Gastrocnemius medialis (tissue), 4 donors: ENCODE measurements around the gene BPGM. TPM values are rescaled to one million over a fixed set of nuclear protein-coding genes. Genes with fewer than 3 reads are reported as not detected.

Experiments used
- ATAC-seq, 2 donors: fragments of 150-250 bp; one replicate each; pipeline ENCODE4 v1.9.1; 2016
- DNase-seq, 2 donors: peaks; one replicate each; pipeline ENCODE4 v3.0.0-alpha.2; 2019
- H3K27ac ChIP-seq, 4 donors: fragments of 200-600 bp; sonication (generic); 1 replicate in 1 of 4; 2 replicates in 3 of 4; pipeline ENCODE4 v1.5.1; 2016 to 2018; ENCODE audit warnings: mild to moderate bottlenecking in 2 of 4, moderate library complexity in 1 of 4
- H3K27me3 ChIP-seq, 3 donors: fragments of 200-600 bp; sonication (generic) in 2 of 3; 1 replicate in 1 of 3; 2 replicates in 2 of 3; pipeline versions ENCODE4 v1.5.1 to v1.6.0; 2016 to 2019; ENCODE audit warnings: mild to moderate bottlenecking in 1 of 3, moderate library complexity in 1 of 3
- H3K36me3 ChIP-seq, 2 donors: fragments of 200-600 bp; sonication (generic) in 1 of 2; one replicate each; pipeline ENCODE4 v1.5.1; 2017 to 2018
- H3K4me1 ChIP-seq, 2 donors: fragments of 200-600 bp; sonication (generic) in 1 of 2; one replicate each; pipeline ENCODE4 v1.5.1; 2016 to 2017; ENCODE audit warnings: mild to moderate bottlenecking in 2 of 2
- H3K4me3 ChIP-seq, 4 donors: fragments of 200-600 bp; sonication (generic) in 3 of 4; 1 replicate in 1 of 4; 2 replicates in 3 of 4; pipeline ENCODE4 v1.5.1; 2016 to 2019; ENCODE audit warnings: mild to moderate bottlenecking in 2 of 4
- H3K9me3 ChIP-seq, 3 donors: fragments of 200-600 bp; sonication (generic) in 2 of 3; 1 replicate in 1 of 3; 2 replicates in 2 of 3; pipeline ENCODE4 v1.5.1; 2016 to 2019
- CTCF ChIP-seq, 5 experiments: fragments of 450-650 bp in 3 of 5; fragments of 200-600 bp in 2 of 5; sonication (generic) in 2 of 5; IDR thresholded peaks in 4 of 5; conservative IDR thresholded peaks in 1 of 5; 1 replicate in 4 of 5; 2 replicates in 1 of 5; pipeline ENCODE4 v1.5.1; 2016 to 2019; ENCODE audit warnings: antibody characterized with exemption in 5 of 5, mild to moderate bottlenecking in 3 of 5, moderate library complexity in 3 of 5
- POLR2A ChIP-seq, 2 donors: fragments of 450-650 bp; IDR thresholded peaks; one replicate each; pipeline ENCODE4 v1.6.1; 2017; ENCODE audit warnings: antibody characterized with exemption in 2 of 2, mild to moderate bottlenecking in 2 of 2, moderate library complexity in 2 of 2
- in situ Hi-C, 4 donors: fragments of 200-750 bp; cut with MboI; loops; one replicate each; pipeline versions ENCODE4 v1.15.0 to v1.8.0; 2017; ENCODE audit warnings: low sequenced_read_pairs in 4 of 4
- intact Hi-C: fragments of 100-400 bp; cut with DNase I; formaldehyde crosslinking; loops from one replicate; pipeline ENCODE4 v1.15.1; 2023; ENCODE audit warnings: low total_unique reads
- total RNA-seq, 4 donors: library from RNA; depleted of rRNA; stranded (reverse); fragments of >200 nt; gene quantifications; one replicate each; pipeline versions ENCODE4 v1.1.0 to v1.2.3, GENCODE V29; 2016

BPGM gene
- total RNA-seq, 4 donors from 2014 or later, result 11.3 to 24.5 (median 13.6) TPM

GRCh38 chr7:134690016-134690415, 43.4 kb downstream of the BPGM start:
- H3K36me3 ChIP-seq, result no peaks in the 10 kb centered on the region
- H3K27ac ChIP-seq, result peak overlapping the region; percentile 9 to 45 (median 36)
- peak overlapping the region in 3 of 4 donors; percentile 40 to 41 (median 40) for H3K4me3 ChIP-seq
- in situ Hi-C loops (loop anchor here in 2 of 4 donors (25.0 kb wide), 1 partner anchor 272 kb away; no protein-coding TSS in a partner anchor), intact Hi-C loops (loop anchor here (5.0 to 10.0 kb wide), 3 partner anchors 205 to 482 kb away; partner anchors contain the start of gene CYREN)
- H3K9me3 ChIP-seq, result no peaks in the 10 kb centered on the region
- ATAC-seq (peak; percentile 42 to 58), DNase-seq (no peak)
- peaks cover 0 to 7% of the 10 kb centered on the region in 2 donors for H3K4me1 ChIP-seq
- TF ChIP-seq CTCF (IDR thresholded peaks at IDR 0.05 in 4 of 5, conservative IDR thresholded peaks at IDR 0.05 in 1 of 5) (peak in 4 of 5 experiments; percentile 14 to 39 (median 29)), POLR2A (IDR thresholded peaks at IDR 0.05) (no peak)
- no peaks in the 10 kb centered on the region for H3K27me3 ChIP-seq

- intact Hi-C loops, result loop anchor here (5.0 to 10.0 kb wide), 3 partner anchors 204 to 481 kb away; partner anchors contain the start of gene CYREN
- Histone ChIP-seq H3K4me1 (peaks cover 0 to 7% of the 10 kb centered on the region in 2 donors), H3K9me3 (no peaks in the 10 kb centered on the region), H3K27me3 (no peaks in the 10 kb centered on the region), H3K36me3 (no peaks in the 10 kb centered on the region), H3K4me3 (no peak overlapping the region), H3K27ac (peak overlapping the region; percentile 35 to 45 (median 38))
- no peak for ATAC-seq
- no peak for DNase-seq
- no peak for TF ChIP-seq POLR2A (IDR thresholded peaks at IDR 0.05)
- TF ChIP-seq CTCF (IDR thresholded peaks at IDR 0.05 in 4 of 5, conservative IDR thresholded peaks at IDR 0.05 in 1 of 5), result no peak
- in situ Hi-C loops, result loop anchor here in 2 of 4 donors (25.0 kb wide), 1 partner anchor 271 kb away; no protein-coding TSS in a partner anchor
These were observed 44.2 kb downstream of the BPGM start for GRCh38 chr7:134690614-134691504.

- no peak overlapping the region for H3K4me3 ChIP-seq
- peak overlapping the region in 3 of 4 donors; percentile 15 to 33 (median 20) for H3K27ac ChIP-seq
- ATAC-seq (no peak), DNase-seq (no peak)
- intact Hi-C loops (loop anchor here (5.0 to 10.0 kb wide), 3 partner anchors 203 to 481 kb away; partner anchors contain the start of gene CYREN), in situ Hi-C loops (loop anchor here in 2 of 4 donors (25.0 kb wide), 1 partner anchor 271 kb away; no protein-coding TSS in a partner anchor)
- H3K36me3 ChIP-seq, result no peaks in the 10 kb centered on the region
- no peaks in the 10 kb centered on the region for H3K27me3 ChIP-seq
- H3K4me1 ChIP-seq, result peaks cover 0 to 7% of the 10 kb centered on the region in 2 donors
- TF ChIP-seq POLR2A (IDR thresholded peaks at IDR 0.05), result no peak
- TF ChIP-seq CTCF (IDR thresholded peaks at IDR 0.05 in 4 of 5, conservative IDR thresholded peaks at IDR 0.05 in 1 of 5), result no peak
- H3K9me3 ChIP-seq, result no peaks in the 10 kb centered on the region
These were observed 45.1 kb downstream of the BPGM start for GRCh38 chr7:134691546-134692343.

GRCh38 chr7:134692344-134692705, 45.7 kb downstream of the BPGM start:
- no peak for ATAC-seq
- in situ Hi-C loops, result loop anchor here in 2 of 4 donors (25.0 kb wide), 1 partner anchor 270 kb away; no protein-coding TSS in a partner anchor
- no peak overlapping the region for H3K4me3 ChIP-seq
- no peaks in the 10 kb centered on the region for H3K27me3 ChIP-seq
- H3K9me3 ChIP-seq, result no peaks in the 10 kb centered on the region
- no peak for DNase-seq
- H3K27ac ChIP-seq, result peak overlapping the region in 1 of 4 donors; percentile 33
- no peaks in the 10 kb centered on the region for H3K36me3 ChIP-seq
- intact Hi-C loops, result loop anchor here (5.0 to 10.0 kb wide), 3 partner anchors 202 to 480 kb away; partner anchors contain the start of gene CYREN
- TF ChIP-seq POLR2A (IDR thresholded peaks at IDR 0.05) (no peak), CTCF (IDR thresholded peaks at IDR 0.05 in 4 of 5, conservative IDR thresholded peaks at IDR 0.05 in 1 of 5) (no peak)
- peaks cover 0 to 7% of the 10 kb centered on the region in 2 donors for H3K4me1 ChIP-seq
